Esophagus muscularis mucosa (tissue), 4 donors: ENCODE data around the gene B4GALNT2.

Experiments used
- CTCF ChIP-seq, 3 experiments: fragments of 200-600 bp in 2 of 3; fragments of 450-650 bp in 1 of 3; sonication (generic) in 2 of 3; IDR thresholded peaks; one replicate each; pipeline ENCODE4 v1.5.1; 2017 to 2019; ENCODE audit warnings: antibody characterized with exemption in 3 of 3, mild to moderate bottlenecking in 2 of 3, moderate library complexity in 1 of 3
- EP300 ChIP-seq: sonication (generic); formaldehyde crosslinking; IDR thresholded peaks from one replicate; pipeline ENCODE4 v1.6.1; 2017; ENCODE audit warnings: antibody characterized with exemption
- POLR2A ChIP-seq: fragments of 450-650 bp; IDR thresholded peaks from one replicate; pipeline ENCODE4 v1.6.1; 2017; ENCODE audit warnings: antibody characterized with exemption, moderate library complexity, mild to moderate bottlenecking, low read depth
- POLR2AphosphoS5 ChIP-seq, 2 donors: sonication (generic); formaldehyde crosslinking; IDR thresholded peaks; one replicate each; pipeline ENCODE4 v1.6.1; 2017; ENCODE audit warnings: antibody characterized with exemption in 2 of 2

GRCh38 chr17:49125449-49125848 lies 7.1 kb upstream of the B4GALNT2 start:
- TF ChIP-seq CTCF (IDR thresholded peaks at IDR 0.05) = no peak
- no peak for TF ChIP-seq POLR2A
- no peak for TF ChIP-seq EP300
- no peak for TF ChIP-seq POLR2AphosphoS5 (IDR thresholded peaks at IDR 0.05)
